Measurements from ENCODE around the gene GP9.

GP9 gene

GRCh38 chr3:129035360-129036221 is 25.0 kb upstream of the GP9 start:
- no peak overlapping the region for H3K4me3 ChIP-seq (ENCODE audit: low read depth, low read length)
- CTCF ChIA-PET = interaction anchor here (1.1 to 6.1 kb wide), 3 partner anchors 15 to 18 kb away, joined by 3 to 50 read pairs (median 10); no protein-coding TSS in a partner anchor
- TF ChIP-seq, protein P1, sequence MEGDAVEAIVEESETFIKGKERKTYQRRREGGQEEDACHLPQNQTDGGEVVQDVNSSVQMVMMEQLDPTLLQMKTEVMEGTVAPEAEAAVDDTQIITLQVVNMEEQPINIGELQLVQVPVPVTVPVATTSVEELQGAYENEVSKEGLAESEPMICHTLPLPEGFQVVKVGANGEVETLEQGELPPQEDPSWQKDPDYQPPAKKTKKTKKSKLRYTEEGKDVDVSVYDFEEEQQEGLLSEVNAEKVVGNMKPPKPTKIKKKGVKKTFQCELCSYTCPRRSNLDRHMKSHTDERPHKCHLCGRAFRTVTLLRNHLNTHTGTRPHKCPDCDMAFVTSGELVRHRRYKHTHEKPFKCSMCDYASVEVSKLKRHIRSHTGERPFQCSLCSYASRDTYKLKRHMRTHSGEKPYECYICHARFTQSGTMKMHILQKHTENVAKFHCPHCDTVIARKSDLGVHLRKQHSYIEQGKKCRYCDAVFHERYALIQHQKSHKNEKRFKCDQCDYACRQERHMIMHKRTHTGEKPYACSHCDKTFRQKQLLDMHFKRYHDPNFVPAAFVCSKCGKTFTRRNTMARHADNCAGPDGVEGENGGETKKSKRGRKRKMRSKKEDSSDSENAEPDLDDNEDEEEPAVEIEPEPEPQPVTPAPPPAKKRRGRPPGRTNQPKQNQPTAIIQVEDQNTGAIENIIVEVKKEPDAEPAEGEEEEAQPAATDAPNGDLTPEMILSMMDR (IDR thresholded peaks at IDR 0.05; ENCODE audit: insufficient read depth, low read length, missing control alignments) = no peak
- no peak for DNase-seq (ENCODE audit: low read depth, low spot score)
- POLR2A ChIA-PET = no interaction called here

DNA sequence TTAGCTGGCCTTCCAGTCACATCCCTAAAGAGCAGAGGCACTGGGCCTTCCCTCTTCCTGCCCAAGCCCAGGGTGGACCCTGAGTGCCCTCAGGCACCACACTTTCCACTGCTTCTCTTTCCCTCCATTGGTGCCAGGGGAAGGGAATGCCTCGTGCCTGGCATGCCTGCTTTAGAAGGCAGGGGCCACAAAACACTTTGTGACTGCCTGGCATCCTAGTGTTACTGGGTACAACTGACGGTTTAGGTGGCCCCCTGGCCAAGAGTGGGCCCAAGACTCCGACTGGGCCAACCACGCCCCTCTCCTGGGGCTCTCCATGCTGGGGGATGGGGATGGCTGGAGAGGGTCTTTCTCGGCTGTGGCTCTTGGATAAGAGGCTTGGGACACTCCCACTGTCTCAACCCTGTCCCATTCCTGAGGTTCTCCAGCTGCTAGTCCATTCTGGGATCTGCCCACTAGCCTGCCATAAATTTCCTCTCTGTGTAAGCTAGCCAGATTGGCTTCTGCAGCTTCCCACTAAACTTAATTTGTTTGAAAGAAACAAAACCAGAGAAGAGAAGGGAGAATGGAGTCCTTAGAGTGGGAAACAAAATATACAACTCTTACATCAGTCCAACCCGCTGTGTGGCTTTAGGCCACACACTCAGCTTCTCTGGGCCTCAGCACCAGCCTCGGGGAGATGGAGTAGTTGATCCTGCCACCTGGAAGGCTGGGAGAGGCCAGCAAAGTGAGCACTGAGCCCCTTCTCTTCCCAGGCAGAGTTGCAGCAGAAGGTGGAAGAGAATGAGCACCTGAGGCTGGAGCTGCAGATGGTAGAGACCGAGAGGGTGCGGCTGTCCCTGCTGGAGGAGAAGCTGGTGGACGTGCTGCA is 24.1 kb upstream of the GP9 start:
- DNase-seq (ENCODE audit: low read depth, low spot score) = no peak
- CTCF ChIA-PET = interaction anchor here (0.8 to 6.1 kb wide), 3 partner anchors 8 to 209 kb away, joined by 3 to 50 read pairs (median 7); no protein-coding TSS in a partner anchor
- POLR2A ChIA-PET = no interaction called here
- H3K4me3 ChIP-seq (ENCODE audit: low read depth, low read length) = no peak overlapping the region
- TF ChIP-seq, protein P1 (IDR thresholded peaks at IDR 0.05; ENCODE audit: insufficient read depth, low read length, missing control alignments) = no peak

GRCh38 chr3:129037093-129037419 is 23.5 kb upstream of the GP9 start:
- TF ChIP-seq, protein P1 (IDR thresholded peaks at IDR 0.05; ENCODE audit: insufficient read depth, low read length, missing control alignments) = no peak
- no peak for DNase-seq (ENCODE audit: low read depth, low spot score)
- no peak overlapping the region for H3K4me3 ChIP-seq (ENCODE audit: low read depth, low read length)
- ChIA-PET POLR2A (no interaction called here), CTCF (interaction anchor here (0.8 to 6.1 kb wide), 3 partner anchors 9 to 208 kb away, joined by 3 to 50 read pairs (median 7); no protein-coding TSS in a partner anchor)

GRCh38 chr3:129038121-129038855 is 22.3 kb upstream of the GP9 start:
- H3K4me3 ChIP-seq (ENCODE audit: low read depth, low read length) = no peak overlapping the region
- POLR2A ChIA-PET = no interaction called here
- TF ChIP-seq, protein P1 (IDR thresholded peaks at IDR 0.05; ENCODE audit: insufficient read depth, low read length, missing control alignments) = no peak
- DNase-seq (ENCODE audit: low read depth, low spot score) = no peak
- CTCF ChIA-PET = interaction anchor here (1.8 to 6.1 kb wide), 2 partner anchors 14 to 207 kb away, joined by 7 to 50 read pairs; no protein-coding TSS in a partner anchor

- no peak overlapping the region for H3K4me3 ChIP-seq (ENCODE audit: low read depth, low read length)
- CTCF ChIA-PET = interaction anchor here (1.0 to 6.1 kb wide), 3 partner anchors 13 to 69 kb away, joined by 3 to 50 read pairs (median 5); no protein-coding TSS in a partner anchor
- no peak for DNase-seq (ENCODE audit: low read depth, low spot score)
- POLR2A ChIA-PET = no interaction called here
- TF ChIP-seq, protein P1 (IDR thresholded peaks at IDR 0.05; ENCODE audit: insufficient read depth, low read length, missing control alignments) = no peak
Observed at GRCh38 chr3:129039271-129040038, 21.1 kb upstream of the GP9 start.

All from AG04449 (cell line).